ENCODE measurements around the gene TRIM17.

GRCh38 chr1:228367798-228368791 lies 48.6 kb downstream of the TRIM17 start:
- no peak for TF ChIP-seq POLR2A (IDR thresholded peaks at IDR 0.05)
- TF ChIP-seq POLR2AphosphoS5 (IDR thresholded peaks at IDR 0.05): no peak

Data from breast epithelium (tissue), 3 donors.